Loucy (cell line): ENCODE measurements around the gene GADL1.

Experiments
- H2AFZ ChIP-seq: fragments of 200-600 bp; sonication (generic); 2 replicates; pipeline ENCODE4 v1.6.0; 2016; ENCODE audit warnings: antibody characterized with exemption, mild to moderate bottlenecking, low read length, moderate library complexity
- H3F3A ChIP-seq: fragments of 200-600 bp; 2 replicates; pipeline ENCODE4 v1.6.0; 2016; ENCODE audit warnings: antibody characterized with exemption, low read depth, mild to moderate bottlenecking
- H3K27me3 ChIP-seq: fragments of 200-600 bp; sonication (generic); 2 replicates; pipeline ENCODE4 v1.6.1; 2014; ENCODE audit warnings: low read length, mild to moderate bottlenecking; ENCODE audit not compliant: insufficient read depth, poor library complexity, severe bottlenecking
- H3K36me3 ChIP-seq: fragments of 200-600 bp; sonication (generic); 2 replicates; pipeline ENCODE4 v1.6.1; 2016; ENCODE audit warnings: low read length; ENCODE audit not compliant: insufficient read depth
- H3K4me1 ChIP-seq: fragments of 200-600 bp; sonication (generic); 2 replicates; pipeline ENCODE4 v1.5.1; 2014; ENCODE audit warnings: low read length, mild to moderate bottlenecking; ENCODE audit not compliant: insufficient read depth, poor library complexity, severe bottlenecking
- H3K4me2 ChIP-seq: fragments of 200-600 bp; sonication (generic); 2 replicates; pipeline ENCODE4 v1.6.0; 2014; ENCODE audit warnings: antibody characterized with exemption, low read length, low read depth, mild to moderate bottlenecking; ENCODE audit not compliant: poor library complexity, severe bottlenecking
- H3K4me3 ChIP-seq: fragments of 200-600 bp; sonication (generic); 2 replicates; pipeline ENCODE4 v1.5.1; 2014; ENCODE audit warnings: low read length, mild to moderate bottlenecking, mixed read lengths; ENCODE audit not compliant: poor library complexity, severe bottlenecking
- H3K79me2 ChIP-seq: fragments of 200-600 bp; sonication (generic); 2 replicates; pipeline ENCODE4 v1.6.1; 2014; ENCODE audit warnings: low read length; ENCODE audit not compliant: insufficient read depth
- H3K9ac ChIP-seq: fragments of 200-600 bp; sonication (generic); 2 replicates; pipeline ENCODE4 v1.6.0; 2014; ENCODE audit warnings: mild to moderate bottlenecking, low read depth, low read length, moderate library complexity; ENCODE audit not compliant: poor library complexity, severe bottlenecking
- H3K9me2 ChIP-seq: fragments of 200-600 bp; sonication (generic); replicated peaks from 2 replicates; pipeline ENCODE4 v1.6.1; 2016; ENCODE audit warnings: low read depth, low read length, mixed read lengths
- H3K9me3 ChIP-seq: fragments of 200-600 bp; sonication (generic); 2 replicates; pipeline ENCODE4 v1.6.1; 2014; ENCODE audit warnings: mild to moderate bottlenecking, antibody characterized with exemption, low read length, low read depth; ENCODE audit not compliant: insufficient read depth
- H4K20me1 ChIP-seq: fragments of 200-600 bp; sonication (generic); 2 replicates; pipeline ENCODE4 v1.6.0; 2014; ENCODE audit warnings: antibody characterized with exemption, low read length, mild to moderate bottlenecking; ENCODE audit not compliant: insufficient read depth, poor library complexity, severe bottlenecking
- CTCF ChIP-seq: fragments of 200-600 bp; sonication (generic); conservative IDR thresholded peaks from 2 replicates; pipeline ENCODE4 v1.5.1; 2014; ENCODE audit warnings: mild to moderate bottlenecking, antibody characterized with exemption, low read length
- EZH2phosphoT487 ChIP-seq: fragments of 200-600 bp; IDR thresholded peaks from 2 replicates; pipeline ENCODE4 v1.6.1; 2018; ENCODE audit warnings: antibody characterized with exemption, mild to moderate bottlenecking, moderate library complexity, borderline replicate concordance

GADL1 gene

GRCh38 chr3:30696403-30696819, 198.1 kb downstream of the GADL1 start:
- Histone ChIP-seq H3K9me2 (no peaks in the 10 kb centered on the region), H3K36me3 (peaks cover 42% of the 10 kb centered on the region), H3K4me1 (peaks cover 4% of the 10 kb centered on the region), H3K9me3 (no peaks in the 10 kb centered on the region), H3F3A (no peaks in the 10 kb centered on the region), H3K9ac (no peak overlapping the region), H3K4me3 (no peak overlapping the region), H4K20me1 (no peaks in the 10 kb centered on the region), H3K27me3 (no peaks in the 10 kb centered on the region), H3K4me2 (no peak overlapping the region), H3K79me2 (no peaks in the 10 kb centered on the region), H2AFZ (no peak overlapping the region)
- no peak for TF ChIP-seq EZH2phosphoT487
- no peak for TF ChIP-seq CTCF

DNA sequence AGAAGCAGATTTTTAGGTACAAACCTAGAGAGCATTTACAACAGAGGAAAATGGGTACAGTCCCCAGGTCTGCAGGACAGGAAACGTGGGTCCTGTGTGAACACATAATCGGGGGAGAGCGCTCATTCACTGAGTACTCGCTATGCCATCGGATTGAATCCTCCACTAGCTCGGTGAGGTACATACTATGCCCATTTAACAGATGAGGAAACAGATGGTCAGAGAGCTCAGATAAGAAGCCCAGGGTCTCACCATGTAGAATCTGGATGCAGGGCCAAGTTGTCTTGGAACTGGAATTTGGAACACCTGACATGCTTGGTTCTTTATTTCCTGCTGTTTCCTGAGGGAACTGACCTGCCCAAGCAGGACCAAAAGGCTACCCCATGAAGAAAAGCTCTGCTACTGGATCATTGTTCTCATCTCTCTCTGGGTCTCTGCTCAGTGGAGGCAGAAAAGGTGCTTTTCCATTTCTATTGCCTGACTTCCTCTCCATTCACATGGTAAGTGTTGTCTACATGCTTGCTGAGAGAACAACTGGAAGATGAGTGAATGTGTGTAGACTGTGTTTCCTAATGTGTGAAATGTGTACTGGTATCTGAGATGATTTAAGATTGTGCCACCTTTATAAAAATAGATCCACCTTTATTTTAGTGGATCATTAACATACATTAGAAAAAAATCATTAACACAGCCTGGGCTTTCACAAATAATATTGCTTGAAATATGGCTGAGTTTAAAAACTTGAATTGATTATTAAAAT, 199.0 kb downstream of the GADL1 start:
- H3K9me3 ChIP-seq, result no peaks in the 10 kb centered on the region
- H3K27me3 ChIP-seq, result no peaks in the 10 kb centered on the region
- H2AFZ ChIP-seq, result no peak overlapping the region
- H4K20me1 ChIP-seq, result no peaks in the 10 kb centered on the region
- no peaks in the 10 kb centered on the region for H3K79me2 ChIP-seq
- H3K9ac ChIP-seq, result no peak overlapping the region
- TF ChIP-seq CTCF (no peak), EZH2phosphoT487 (no peak)
- no peaks in the 10 kb centered on the region for H3K9me2 ChIP-seq
- H3F3A ChIP-seq, result no peaks in the 10 kb centered on the region
- H3K4me2 ChIP-seq, result no peak overlapping the region
- peaks cover 51% of the 10 kb centered on the region for H3K36me3 ChIP-seq
- peaks cover 4% of the 10 kb centered on the region for H3K4me1 ChIP-seq
- no peak overlapping the region for H3K4me3 ChIP-seq

- H3K4me1 ChIP-seq, result peaks cover 4% of the 10 kb centered on the region
- no peaks in the 10 kb centered on the region for H4K20me1 ChIP-seq
- no peak overlapping the region for H2AFZ ChIP-seq
- H3K79me2 ChIP-seq, result no peaks in the 10 kb centered on the region
- no peaks in the 10 kb centered on the region for H3F3A ChIP-seq
- H3K4me3 ChIP-seq, result no peak overlapping the region
- H3K27me3 ChIP-seq, result no peaks in the 10 kb centered on the region
- H3K36me3 ChIP-seq, result peaks cover 59% of the 10 kb centered on the region
- no peaks in the 10 kb centered on the region for H3K9me2 ChIP-seq
- no peak overlapping the region for H3K9ac ChIP-seq
- TF ChIP-seq CTCF (no peak), EZH2phosphoT487 (no peak)
- no peaks in the 10 kb centered on the region for H3K9me3 ChIP-seq
- H3K4me2 ChIP-seq, result no peak overlapping the region
Observed at GRCh38 chr3:30694668-30695067, 199.8 kb downstream of the GADL1 start.
